NCI-H345 (cell line): ENCODE measurements around the gene CHRDL2.

Source experiments
- DNase-seq: peaks from one replicate; lab custom pipeline; 2025; lab: John Stamatoyannopoulos, UW

Gene CHRDL2

GRCh38 chr11:74748211-74749126 is 17.2 kb upstream of the CHRDL2 start, which contains the start of gene RNF169:
Gene RNF169, plus strand, starts transcription at chr11:74748849. Its CDS starts 32 bp downstream, at chr11:74748881.
- peak; percentile 97 for DNase-seq

- DNase-seq = no peak
These were observed 15.6 kb upstream of the CHRDL2 start for GRCh38 chr11:74746868-74747267.

GRCh38 chr11:74744277-74744676 is 13.1 kb upstream of the CHRDL2 start:
- DNase-seq = no peak

GRCh38 chr11:74743640-74744039 is 12.4 kb upstream of the CHRDL2 start:
- no peak for DNase-seq

- DNase-seq = no peak
These were observed 10.8 kb upstream of the CHRDL2 start for GRCh38 chr11:74742070-74742469.

GRCh38 chr11:74739546-74740270 is 8.5 kb upstream of the CHRDL2 start:
- DNase-seq = no peak

GRCh38 chr11:74736031-74736430 is 4.8 kb upstream of the CHRDL2 start:
- DNase-seq = no peak

- no peak for DNase-seq
These were observed 4.2 kb upstream of the CHRDL2 start for GRCh38 chr11:74735365-74735928.

- no peak for DNase-seq
These were observed 3.3 kb upstream of the CHRDL2 start for GRCh38 chr11:74734559-74734925.

- no peak for DNase-seq
These were observed 510 bp downstream of the CHRDL2 start for GRCh38 chr11:74730571-74731260.

GRCh38 chr11:74729397-74729796 is 1.8 kb downstream of the CHRDL2 start:
- no peak for DNase-seq

GRCh38 chr11:74726547-74727182 is 4.6 kb downstream of the CHRDL2 start:
- peak; percentile 63 for DNase-seq

- no peak for DNase-seq
These were observed 5.5 kb downstream of the CHRDL2 start for GRCh38 chr11:74725701-74726100.

GRCh38 chr11:74723511-74723910 is 7.7 kb downstream of the CHRDL2 start:
- DNase-seq = no peak

- no peak for DNase-seq
These were observed 9.8 kb downstream of the CHRDL2 start for GRCh38 chr11:74721479-74721835.

GRCh38 chr11:74720596-74721478 is 10.4 kb downstream of the CHRDL2 start:
- no peak for DNase-seq

- DNase-seq = no peak
These were observed 12.2 kb downstream of the CHRDL2 start for GRCh38 chr11:74719011-74719410.

- DNase-seq = no peak
These were observed 13.8 kb downstream of the CHRDL2 start for GRCh38 chr11:74717221-74717969.

GRCh38 chr11:74714904-74715303 is 16.3 kb downstream of the CHRDL2 start:
- no peak for DNase-seq

- no peak for DNase-seq
These were observed 17.5 kb downstream of the CHRDL2 start for GRCh38 chr11:74713686-74714085.
